Stimulated activated CD4-positive, alpha-beta T cell treated with anti-CD3 and anti-CD28 coated beads, TNF-alpha, amount 100 ng/mL, for 48 hours (primary cell): ENCODE measurements around the gene AXIN1.

ENCODE experiments used
- DNase-seq, 3 donors: peaks; one replicate each; pipeline ENCODE4 v3.0.0-alpha.2; 2020; ENCODE audit warnings: low read depth in 3 of 3

AXIN1 gene

DNA sequence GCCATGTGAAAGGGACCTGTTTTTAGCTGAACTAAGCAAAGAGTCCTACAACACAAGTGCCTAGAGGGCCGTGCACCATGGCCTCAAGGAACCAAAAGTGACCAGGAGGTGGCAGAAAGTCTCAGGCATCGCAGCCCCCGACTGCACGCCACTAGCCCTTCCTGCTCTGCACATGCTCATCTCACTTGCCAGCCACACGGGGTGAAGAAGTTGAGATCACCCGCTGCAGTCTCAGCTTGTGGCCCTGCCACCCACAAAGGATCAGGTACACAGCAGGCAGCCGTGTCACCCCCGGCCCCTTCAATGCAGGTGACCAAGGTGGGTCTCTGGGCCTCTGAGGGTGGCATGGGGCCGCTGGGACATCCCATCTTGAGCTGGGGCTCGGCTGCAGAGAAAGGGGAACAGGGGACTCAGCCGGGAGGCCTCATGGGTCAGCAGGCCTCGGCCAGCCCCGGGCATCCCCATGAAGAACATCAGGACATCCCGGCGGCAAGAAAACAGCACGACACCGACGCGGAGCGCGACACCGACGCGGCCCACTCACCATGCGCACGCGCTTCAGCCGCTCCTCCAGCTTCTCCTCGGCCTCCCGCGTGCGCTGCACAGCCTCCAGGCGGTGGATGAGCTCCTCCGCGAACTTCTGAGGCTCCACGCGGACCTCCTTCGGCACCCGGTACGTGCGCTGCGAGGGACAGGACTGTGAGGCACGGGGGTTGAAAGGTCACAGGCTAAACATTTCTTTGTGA lies 48.6 kb downstream of the AXIN1 start:
- DNase-seq: no peak

GRCh38 chr16:301950-302349 lies 50.6 kb downstream of the AXIN1 start:
- no peak for DNase-seq

DNA sequence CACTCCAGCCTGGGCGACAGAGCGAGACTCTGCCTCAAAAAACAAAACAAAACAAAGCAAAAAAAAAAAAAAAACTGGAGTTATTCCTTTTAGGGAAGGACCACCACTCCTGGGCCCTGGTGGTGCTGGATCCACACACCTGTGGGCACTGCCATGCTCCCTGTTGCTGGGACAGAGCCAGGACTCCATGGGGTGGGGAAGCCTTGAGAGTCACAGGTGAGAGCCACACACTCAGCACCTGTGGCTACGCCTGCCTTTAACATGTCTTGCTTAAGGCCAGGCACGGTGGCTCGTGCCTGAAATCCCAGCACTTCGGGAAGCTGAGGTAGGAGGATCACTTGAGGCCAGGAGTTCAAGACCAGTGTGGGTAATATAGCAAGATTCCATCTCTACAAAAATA lies 51.3 kb downstream of the AXIN1 start:
- no peak for DNase-seq

DNA sequence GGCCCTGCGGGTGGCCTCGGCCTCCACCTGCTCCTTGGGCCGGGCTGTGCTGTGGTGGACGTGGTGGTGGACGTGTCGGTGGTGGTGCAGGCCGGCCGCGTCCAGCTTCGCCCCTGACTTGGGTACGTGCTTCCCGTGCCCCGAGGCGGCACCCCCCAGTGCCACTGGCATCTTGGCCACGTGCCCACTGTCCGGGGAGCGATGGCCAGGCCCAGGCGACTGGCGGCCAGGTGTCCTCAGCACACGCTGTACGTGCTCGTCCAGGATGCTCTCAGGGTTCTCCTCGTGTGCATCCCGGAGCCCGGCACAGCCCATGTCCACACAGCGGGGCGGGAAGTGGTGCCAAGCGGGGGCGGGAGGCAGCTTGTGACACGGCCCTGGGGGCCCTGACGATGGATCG lies 54.7 kb downstream of the AXIN1 start:
- DNase-seq: no peak

DNA sequence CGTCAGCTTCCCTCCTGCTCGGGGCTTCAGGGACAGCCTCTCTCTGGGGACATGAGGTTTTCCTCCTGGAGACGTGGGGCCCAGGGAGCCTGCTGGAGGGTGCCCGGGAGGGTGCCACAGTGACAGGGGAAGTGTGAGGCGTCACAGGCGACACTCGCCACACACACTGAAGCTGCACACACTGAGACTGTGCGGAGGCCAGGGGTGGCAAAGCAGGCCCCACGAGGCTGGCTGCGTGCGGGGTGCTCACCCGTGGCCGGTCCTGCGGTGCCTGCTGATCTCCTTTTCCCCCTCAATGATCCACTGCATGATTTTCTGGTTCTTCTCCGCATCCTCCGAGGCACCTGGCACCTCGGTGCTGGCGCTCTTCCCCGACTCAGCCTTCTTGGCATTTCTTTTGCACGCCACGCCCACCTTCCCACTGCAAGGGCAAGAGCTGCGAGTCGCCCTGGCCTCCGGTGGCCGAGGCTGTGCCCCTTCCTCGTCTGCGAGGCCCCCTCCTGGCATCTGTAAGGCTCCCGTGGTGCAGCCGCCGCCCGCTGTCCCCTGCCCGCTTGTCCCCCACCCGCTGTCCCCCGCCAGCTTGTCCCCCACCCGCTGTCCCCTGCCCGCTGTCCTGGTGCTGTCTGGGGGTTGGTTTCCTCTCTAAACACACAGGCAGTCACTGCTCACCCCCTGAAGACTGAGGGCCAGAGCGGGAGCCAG lies 55.6 kb downstream of the AXIN1 start:
- DNase-seq: no peak

- no peak for DNase-seq
Observed at GRCh38 chr16:296276-296675, 56.2 kb downstream of the AXIN1 start.

DNA sequence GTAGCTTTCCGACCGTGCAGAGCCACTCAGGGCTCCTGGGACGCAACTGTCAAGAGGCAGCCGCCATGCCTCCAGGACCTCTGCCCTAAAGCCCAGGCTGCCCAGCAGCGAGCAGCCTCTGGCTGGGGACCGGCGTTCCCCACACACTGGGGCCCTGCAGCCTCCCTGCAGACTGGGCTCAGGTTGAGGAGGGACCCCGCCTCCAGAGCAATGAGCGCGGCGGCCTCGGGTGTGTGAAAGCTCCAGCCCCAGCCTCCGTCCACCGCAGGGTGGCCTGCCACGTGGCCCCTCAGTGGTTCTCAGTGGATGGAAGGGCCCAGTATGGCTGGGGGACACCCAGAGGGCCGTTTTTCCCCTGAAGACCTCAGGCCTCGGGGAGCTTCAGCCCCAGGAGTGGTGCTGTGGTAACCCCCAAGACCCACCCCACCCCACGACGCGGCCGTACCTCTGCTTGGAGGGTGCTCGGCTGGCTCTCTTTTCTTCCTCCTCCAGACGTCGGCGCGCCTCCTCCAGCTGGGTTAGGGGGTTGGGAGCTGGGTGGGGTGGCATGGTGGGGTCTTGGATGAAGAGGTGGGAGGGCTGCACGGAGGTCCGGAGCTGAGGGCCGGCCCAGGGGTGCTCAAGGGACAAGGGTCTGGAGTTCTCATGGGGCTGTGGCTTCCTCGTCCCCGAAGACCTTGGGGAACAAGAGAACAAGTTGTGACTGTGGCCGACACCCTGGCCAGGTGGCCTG lies 59.3 kb downstream of the AXIN1 start:
- DNase-seq: no peak

- DNase-seq: no peak
Observed at GRCh38 chr16:291539-291938, 61.0 kb downstream of the AXIN1 start.

DNA sequence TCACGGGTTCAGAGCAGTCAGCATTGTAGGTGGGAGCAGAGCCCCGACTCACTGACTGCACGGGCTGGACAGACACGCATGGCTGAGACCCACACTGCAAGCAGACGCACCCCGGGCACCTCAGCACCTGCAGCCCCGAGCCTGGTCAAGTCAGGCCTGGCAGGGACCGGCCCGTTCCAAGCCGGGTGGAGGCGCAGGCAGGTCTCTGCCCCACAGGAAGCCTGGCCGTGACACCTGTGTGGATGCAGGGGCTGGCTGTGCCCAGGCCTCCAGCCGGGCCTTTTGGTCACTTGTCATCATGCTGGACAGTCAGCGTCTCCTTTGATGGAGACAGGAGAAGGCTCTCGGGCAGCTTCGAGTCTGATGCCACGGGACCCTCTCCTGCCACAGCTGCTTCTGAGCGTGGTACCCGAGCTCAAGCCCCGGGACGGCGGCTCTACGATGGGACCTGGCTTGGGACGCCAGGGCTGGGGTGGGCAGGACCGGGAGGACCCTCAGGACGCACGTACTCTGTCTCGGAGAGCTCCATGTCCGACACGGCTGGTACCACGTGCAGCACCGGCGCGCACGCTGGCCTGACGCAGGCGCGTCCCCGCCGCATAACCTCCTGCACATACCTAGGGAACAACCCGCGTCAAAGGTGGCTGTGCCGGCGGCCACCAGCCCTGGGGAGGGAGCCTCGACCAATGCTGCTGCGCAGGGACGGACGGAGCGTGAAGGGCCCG lies 61.7 kb downstream of the AXIN1 start:
- DNase-seq: no peak

DNA sequence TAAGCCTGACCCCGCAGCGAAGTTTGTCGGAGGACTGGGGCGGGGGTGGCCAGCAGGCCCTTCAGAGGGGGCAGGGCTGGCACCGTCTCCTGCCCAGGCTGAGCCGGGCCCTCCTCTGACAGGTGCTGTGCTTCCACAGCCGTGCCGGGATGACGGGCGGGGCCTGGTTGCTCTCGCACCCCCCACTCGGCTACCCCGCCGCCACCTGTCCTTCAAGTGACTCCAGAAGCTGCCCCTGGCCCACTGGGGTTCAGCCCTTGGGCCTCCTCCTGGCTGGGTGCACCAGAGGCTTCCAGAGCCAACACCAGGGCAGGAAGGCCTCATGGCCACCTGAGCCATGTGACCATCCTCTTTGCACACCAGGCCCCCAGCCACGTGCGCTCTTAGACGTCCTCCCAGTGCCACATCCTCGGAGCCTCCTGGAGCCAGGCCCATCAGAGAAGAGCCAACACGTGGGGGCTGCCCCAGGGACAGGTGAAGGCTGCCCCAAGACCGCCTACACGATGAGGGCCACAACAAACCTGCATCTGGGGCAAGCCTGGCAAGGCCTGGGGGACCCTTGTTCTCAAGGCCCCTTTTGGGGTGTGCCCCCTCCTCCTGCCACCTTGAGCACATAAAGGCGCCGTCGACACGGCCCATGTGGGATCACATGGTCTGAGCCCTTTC lies 62.4 kb downstream of the AXIN1 start:
- no peak for DNase-seq

DNA sequence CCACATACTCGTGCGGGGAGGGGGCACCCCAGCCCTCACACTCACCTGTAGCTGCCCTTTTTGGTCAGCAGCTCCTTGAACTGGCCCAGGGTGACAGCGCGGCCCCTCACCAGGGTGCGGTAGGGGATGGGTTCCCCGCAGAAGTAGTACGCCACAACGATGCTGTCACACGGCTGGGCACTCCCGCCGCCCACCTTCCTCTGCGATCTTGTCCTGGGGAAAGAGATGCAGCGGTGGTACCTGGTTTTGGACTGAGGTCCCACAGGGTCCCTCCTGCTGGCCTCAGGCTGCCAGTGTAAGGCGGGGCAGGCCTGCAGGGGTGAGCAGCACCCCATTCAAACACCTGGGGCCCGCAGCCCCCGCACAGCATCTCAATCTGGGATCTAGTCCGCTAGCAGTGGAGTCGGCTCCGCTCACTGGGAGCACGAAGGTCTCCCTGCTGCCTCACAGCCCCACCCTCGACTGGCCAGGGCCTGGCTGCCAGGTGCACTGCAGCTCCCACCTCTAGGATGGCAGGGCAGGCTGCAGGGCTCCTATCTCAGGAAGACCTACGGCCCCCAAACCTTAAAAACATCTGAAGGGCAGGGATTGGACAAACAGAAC lies 63.0 kb downstream of the AXIN1 start:
- DNase-seq: no peak

- DNase-seq: no peak
Observed at GRCh38 chr16:287981-288920, 64.3 kb downstream of the AXIN1 start.

DNA sequence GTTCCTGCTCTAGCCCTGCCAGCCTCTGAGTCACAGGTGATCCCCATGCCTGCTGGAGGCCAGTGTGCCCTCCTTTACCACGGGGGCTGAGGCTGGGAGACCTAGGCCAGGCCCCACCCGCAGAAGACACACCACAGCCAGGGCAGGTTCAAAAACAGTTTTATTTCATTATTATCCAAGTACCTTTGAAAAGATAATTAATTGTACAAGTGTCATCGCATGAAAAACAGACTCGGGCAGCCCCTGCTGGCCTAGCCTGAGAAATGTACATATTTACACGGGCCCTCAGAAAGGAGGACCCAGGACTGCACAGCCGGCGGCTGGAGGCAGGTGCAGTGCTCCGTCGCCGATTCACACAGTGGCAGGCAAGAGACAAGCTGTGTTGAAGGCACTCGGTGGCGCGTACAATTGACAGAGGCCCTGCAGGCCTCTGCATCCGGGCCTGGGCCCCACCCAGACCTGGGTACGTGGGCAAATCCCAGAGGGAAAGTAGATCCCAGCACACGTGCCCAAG lies 65.2 kb downstream of the AXIN1 start:
- DNase-seq: no peak

- no peak for DNase-seq
Observed at GRCh38 chr16:286491-287297, 65.8 kb downstream of the AXIN1 start.

DNA sequence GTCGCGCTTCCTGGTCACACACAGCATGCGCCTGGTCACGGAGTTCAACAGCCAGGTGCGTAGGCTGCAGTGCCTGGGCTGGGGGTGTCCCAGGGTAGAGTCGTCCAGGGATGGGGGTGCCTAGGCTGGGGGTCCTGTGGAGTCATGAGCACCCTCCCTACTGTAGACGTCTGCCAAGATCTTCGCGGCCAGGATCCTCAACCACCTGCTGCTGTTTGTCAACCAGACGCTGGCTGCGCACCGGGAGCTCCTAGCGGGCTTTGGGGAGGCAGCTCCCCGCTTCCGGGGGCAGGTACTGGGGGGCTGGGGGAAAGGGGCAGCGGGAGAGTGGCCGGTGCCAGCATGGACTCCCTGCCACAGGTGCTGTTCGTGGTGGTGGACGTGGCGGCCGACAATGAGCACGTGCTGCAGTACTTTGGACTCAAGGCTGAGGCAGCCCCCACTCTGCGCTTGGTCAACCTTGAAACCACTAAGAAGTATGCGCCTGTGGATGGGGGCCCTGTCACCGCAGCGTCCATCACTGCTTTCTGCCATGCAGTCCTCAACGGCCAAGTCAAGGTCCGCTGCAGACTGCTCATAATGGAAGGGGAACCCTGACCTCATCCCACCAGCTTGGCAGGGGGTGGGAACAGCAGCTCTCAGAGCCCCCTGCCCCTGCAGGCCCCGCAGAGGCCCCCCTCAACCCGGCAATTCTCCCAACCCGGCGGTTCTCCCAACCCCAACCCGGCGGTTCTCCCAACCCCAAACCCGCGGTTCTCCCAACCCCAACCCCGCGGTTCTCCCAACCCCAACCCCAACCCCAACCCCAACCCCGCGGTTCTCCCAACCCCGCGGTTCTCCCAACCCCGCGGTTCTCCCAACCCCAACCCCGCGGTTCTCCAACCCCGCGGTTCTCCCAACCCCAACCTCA lies 67.1 kb downstream of the AXIN1 start:
- no peak for DNase-seq

DNA sequence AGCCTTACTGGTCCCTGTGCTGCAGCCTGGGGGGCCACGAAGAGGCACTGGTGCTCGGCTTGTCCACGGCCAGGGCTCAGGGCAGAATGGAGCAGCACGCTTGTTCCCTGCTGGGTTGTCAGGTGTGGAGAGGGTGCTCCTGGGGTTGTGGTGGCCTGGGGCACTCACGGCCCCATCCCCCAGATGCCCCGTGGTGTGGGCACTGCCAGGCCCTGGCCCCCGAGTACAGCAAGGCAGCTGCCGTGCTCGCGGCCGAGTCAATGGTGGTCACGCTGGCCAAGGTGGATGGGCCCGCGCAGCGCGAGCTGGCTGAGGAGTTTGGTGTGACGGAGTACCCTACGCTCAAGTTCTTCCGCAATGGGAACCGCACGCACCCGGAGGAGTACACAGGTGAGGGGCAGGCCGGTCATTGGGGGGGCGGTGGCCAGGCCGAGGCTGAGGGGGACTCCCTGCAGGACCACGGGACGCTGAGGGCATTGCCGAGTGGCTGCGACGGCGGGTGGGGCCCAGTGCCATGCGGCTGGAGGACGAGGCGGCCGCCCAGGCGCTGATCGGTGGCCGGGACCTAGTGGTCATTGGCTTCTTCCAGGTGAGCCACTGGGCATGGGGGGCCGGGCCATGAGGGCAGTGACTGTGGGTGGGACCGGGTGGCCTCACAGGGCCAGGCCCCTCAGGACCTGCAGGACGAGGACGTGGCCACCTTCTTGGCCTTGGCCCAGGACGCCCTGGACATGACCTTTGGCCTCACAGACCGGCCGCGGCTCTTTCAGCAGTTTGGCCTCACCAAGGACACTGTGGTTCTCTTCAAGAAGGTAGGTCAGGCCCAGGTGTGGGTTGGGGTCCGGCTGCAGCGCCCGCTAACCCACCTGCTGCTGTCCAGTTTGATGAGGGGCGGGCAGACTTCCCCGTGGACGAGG lies 68.1 kb downstream of the AXIN1 start:
- no peak for DNase-seq
